ENCODE data around the gene MEIS2.
A peak's percentile ranks its signal among the peaks of the same experiment; 100 is the strongest.

The MEIS2 gene

GRCh38 chr15:37112971-37113670, 12.8 kb upstream of the MEIS2 start:
- no peak for DNase-seq (ENCODE audit: low read depth)

- DNase-seq (ENCODE audit: low read depth): no peak
Measured at GRCh38 chr15:37112171-37112570, 11.8 kb upstream of the MEIS2 start.

- DNase-seq (ENCODE audit: low read depth): no peak
Measured at GRCh38 chr15:37111427-37111717, 11.0 kb upstream of the MEIS2 start.

- peak; percentile 40 for DNase-seq (ENCODE audit: low read depth)
Measured at GRCh38 chr15:37109872-37110572, 9.7 kb upstream of the MEIS2 start.

GRCh38 chr15:37109168-37109871, 9.0 kb upstream of the MEIS2 start:
- no peak for DNase-seq (ENCODE audit: low read depth)

GRCh38 chr15:37108381-37109167, 8.2 kb upstream of the MEIS2 start:
- no peak for DNase-seq (ENCODE audit: low read depth)

- no peak for DNase-seq (ENCODE audit: low read depth)
Measured at GRCh38 chr15:37107744-37108380, 7.5 kb upstream of the MEIS2 start.

- DNase-seq (ENCODE audit: low read depth): no peak
Measured at GRCh38 chr15:37107071-37107743, 6.9 kb upstream of the MEIS2 start.

- DNase-seq (ENCODE audit: low read depth): no peak
Measured at GRCh38 chr15:37106490-37107001, 6.2 kb upstream of the MEIS2 start.

- DNase-seq (ENCODE audit: low read depth): no peak
Measured at GRCh38 chr15:37105889-37106288, 5.5 kb upstream of the MEIS2 start.

- no peak for DNase-seq (ENCODE audit: low read depth)
Measured at GRCh38 chr15:37105029-37105428, 4.7 kb upstream of the MEIS2 start.

- DNase-seq (ENCODE audit: low read depth): no peak
Measured at GRCh38 chr15:37104424-37104981, 4.2 kb upstream of the MEIS2 start.

GRCh38 chr15:37103475-37104423, 3.4 kb upstream of the MEIS2 start:
- no peak for DNase-seq (ENCODE audit: low read depth)

- DNase-seq (ENCODE audit: low read depth): no peak
Measured at GRCh38 chr15:37103163-37103435, 2.8 kb upstream of the MEIS2 start.

- no peak for DNase-seq (ENCODE audit: low read depth)
Measured at GRCh38 chr15:37102305-37103162, 2.2 kb upstream of the MEIS2 start.

- peak; percentile 75 for DNase-seq (ENCODE audit: low read depth)
Measured at GRCh38 chr15:37101980-37102304, 1.6 kb upstream of the MEIS2 start.

GRCh38 chr15:37100966-37101215, 542 bp upstream of the MEIS2 start:
- no peak for DNase-seq (ENCODE audit: low read depth)

- peak; percentile 20 for DNase-seq (ENCODE audit: low read depth)
Measured at GRCh38 chr15:37099319-37100108, 835 bp downstream of the MEIS2 start.

Measured in fibroblast of gingiva (primary cell).